Esophagus squamous epithelium (tissue), 4 donors: Measurements from ENCODE around the gene MLLT3.

ENCODE experiments used
- CTCF ChIP-seq, 6 experiments: fragments of 450-650 bp in 4 of 6; fragments of 200-600 bp in 2 of 6; sonication (generic) in 2 of 6; IDR thresholded peaks; one replicate each; pipeline ENCODE4 v1.5.1; 2016 to 2019; ENCODE audit warnings: antibody characterized with exemption in 6 of 6, mild to moderate bottlenecking in 4 of 6, moderate library complexity in 4 of 6
- POLR2A ChIP-seq, 4 donors: fragments of 450-650 bp; IDR thresholded peaks; one replicate each; pipeline ENCODE4 v1.6.1; 2017; ENCODE audit warnings: antibody characterized with exemption in 4 of 4, mild to moderate bottlenecking in 4 of 4, moderate library complexity in 3 of 4

- TF ChIP-seq CTCF (IDR thresholded peaks at IDR 0.05) = no peak
- no peak for TF ChIP-seq POLR2A (IDR thresholded peaks at IDR 0.05)
Measured at GRCh38 chr9:20321423-20322082, 300.7 kb downstream of the MLLT3 start.
